K562 (cell line): ENCODE measurements around the gene PELI3. TPM values are rescaled to one million over a fixed set of nuclear protein-coding genes. Genes with fewer than 3 reads are reported as not detected.

Source experiments
- ATF2 ChIP-seq: sonication (generic); formaldehyde crosslinking; IDR thresholded peaks from 2 replicates; pipeline ENCODE4 v1.8.1; 2022; ENCODE audit warnings: missing genetic modification reagents
- ATF6 ChIP-seq: sonication (generic); formaldehyde crosslinking; IDR thresholded peaks from 2 replicates; pipeline ENCODE4 v1.4.0; 2020; ENCODE audit warnings: mild to moderate bottlenecking, missing genetic modification reagents
- BMI1 ChIP-seq: fragments of 150-350 bp; IDR thresholded peaks from 2 replicates; pipeline ENCODE4 v1.6.1; 2014; ENCODE audit warnings: low read length
- CREB3 ChIP-seq: fragments of 450-650 bp; conservative IDR thresholded peaks from 2 replicates; pipeline ENCODE4 v1.6.1; 2016; ENCODE audit warnings: missing genetic modification characterization, low read depth, mild to moderate bottlenecking, missing compliant biosample characterization, moderate library complexity
- EGR1 ChIP-seq: fragments of 450-650 bp; conservative IDR thresholded peaks from 2 replicates; pipeline ENCODE4 v1.6.1; 2017; ENCODE audit warnings: mild to moderate bottlenecking
- EP400 ChIP-seq: fragments of 450-650 bp; IDR thresholded peaks from 2 replicates; pipeline ENCODE4 v1.6.1; 2017; ENCODE audit warnings: antibody characterized with exemption, mild to moderate bottlenecking, moderate library complexity
- FOXM1 ChIP-seq, 2 experiments: fragments of 450-650 bp in 1 of 2; sonication (generic) in 1 of 2; formaldehyde crosslinking in 1 of 2; IDR thresholded peaks; 2 replicates each; pipeline versions ENCODE4 v1.6.1 to v1.9.0; 2017 to 2022; ENCODE audit warnings: low read depth in 2 of 2, mild to moderate bottlenecking in 2 of 2, missing genetic modification reagents in 1 of 2, moderate library complexity in 1 of 2
- GTF3C2 ChIP-seq: IDR thresholded peaks from 3 replicates; pipeline ENCODE4 v1.6.1; 2011; ENCODE audit warnings: borderline replicate concordance, mild to moderate bottlenecking, moderate library complexity; ENCODE audit not compliant: insufficient read length; ENCODE audit errors: extremely low read depth
- NCOA1 ChIP-seq: fragments of 450-650 bp; IDR thresholded peaks from 2 replicates; pipeline ENCODE4 v1.6.1; 2016; ENCODE audit warnings: low read depth
- NCOR1 ChIP-seq: fragments of 450-650 bp; IDR thresholded peaks from 2 replicates; pipeline ENCODE4 v1.6.1; 2016; ENCODE audit warnings: mild to moderate bottlenecking, moderate library complexity
- PTBP1 ChIP-seq: fragments of 200-400 bp; formaldehyde crosslinking; IDR thresholded peaks from 2 replicates; pipeline ENCODE4 v1.6.1; 2017; ENCODE audit warnings: low read depth, low read length
- SRSF9 ChIP-seq: fragments of 200-400 bp; formaldehyde crosslinking; IDR thresholded peaks from 2 replicates; pipeline ENCODE4 v1.6.1; 2017; ENCODE audit warnings: low read depth, low read length, borderline replicate concordance
- WHSC1 ChIP-seq: IDR thresholded peaks from one replicate; pipeline ENCODE4 v1.6.1; 2012; ENCODE audit warnings: low read length, control low read depth, inconsistent platforms
- XRCC4 ChIP-seq: IDR thresholded peaks from one replicate; pipeline ENCODE4 v1.6.1; 2011; ENCODE audit not compliant: insufficient read depth, insufficient read length; ENCODE audit errors: extremely low read depth
- XRCC5 ChIP-seq: fragments of 200-400 bp; formaldehyde crosslinking; IDR thresholded peaks from 2 replicates; pipeline ENCODE4 v1.6.1; 2017; ENCODE audit warnings: low read depth, mild to moderate bottlenecking, low read length
- ZNF175 ChIP-seq: fragments of 200-800 bp; sonication (Bioruptor generic); IDR thresholded peaks from 2 replicates; pipeline ENCODE4 v1.6.1; 2016; ENCODE audit warnings: low read depth, mild to moderate bottlenecking, missing genetic modification characterization, missing compliant biosample characterization
- ZNF444 ChIP-seq: fragments of 250-450 bp; sonication (Bioruptor Pico); IDR thresholded peaks from 2 replicates; pipeline ENCODE4 v1.4.0; 2020; ENCODE audit warnings: mild to moderate bottlenecking, moderate library complexity
- ZNF449 ChIP-seq: fragments of 250-450 bp; sonication (Bioruptor Pico); IDR thresholded peaks from 2 replicates; pipeline ENCODE4 v1.8.0; 2022; ENCODE audit warnings: moderate library complexity, mild to moderate bottlenecking, inconsistent platforms
- polyA plus RNA-seq, 8 experiments: library from polyadenylated mRNA; depleted of rRNA in 4 of 8; stranded (reverse) in 5 of 8; unstranded in 3 of 8; fragments of >200 nt; fragmentation: Nextera tagmentation in 2 of 8; fragmentation: Illumina TruSeq in 1 of 8; extraction: Ambion mirVana in 2 of 8; extraction: Trizol in 1 of 8; gene quantifications; 2 replicates each; pipeline versions ENCODE4 v1.2.1 to v1.2.3, GENCODE V29; 2011 to 2014; ENCODE audit warnings: inconsistent platforms in 1 of 8, missing spikeins in 1 of 8
- total RNA-seq, 7 experiments: library from RNA; depleted of rRNA in 6 of 7; stranded (reverse); fragments of >200 nt in 6 of 7; fragmentation: Illumina TruSeq in 2 of 7; extraction: Trizol in 2 of 7; gene quantifications; 2 replicates each; pipeline versions ENCODE4 v1.2.1 to v1.2.3, GENCODE V29; 2011 to 2021; ENCODE audit warnings: low replicate concordance in 1 of 7

PELI3 gene
- total and polyA plus RNA-seq, 9 of the 15 experiments (the other 6 are each of a cell fraction or from before 2014, with no cell fraction given), result 0.17 to 4.2 (median 1.9) TPM

- TF ChIP-seq GTF3C2 (no peak), PTBP1 (0 out of 2 replicates have a peak, but pooled peaks have one; percentile 43), NCOA1 (peak; percentile 50; the same call in 1 of the 2 replicates), SRSF9 (no peak), ZNF175 (CRISPR knock-in tag) (no peak), ZNF449 (CRISPR knock-in tag) (no peak), NCOR1 (0 out of 2 replicates have a peak, but pooled peaks have one; percentile 15), FOXM1 (IDR thresholded peaks at IDR 0.05; ENCODE audit: low read depth) (peak; percentile 82), FOXM1 (CRISPR knock-in tag; IDR thresholded peaks at IDR 0.05; ENCODE audit: low read depth) (no peak; the same call in 1 of the 2 replicates), ATF6 (CRISPR knock-in tag) (no peak), XRCC4 (no peak), BMI1 (no peak), EP400 (peak; percentile 97), ZNF444 (CRISPR knock-in tag) (no peak), ATF2 (CRISPR knock-in tag) (no peak), EGR1 (no peak; the same call in 1 of the 2 replicates), CREB3 (no peak), WHSC1 (no peak), XRCC5 (0 out of 2 replicates have a peak, but pooled peaks have one; percentile 4)
These were observed 13.6 kb downstream of the PELI3 start, which contains the start of gene DPP3 (continued) for GRCh38 chr11:66480117-66480938.
